ENCODE measurements around the gene EN1. TPM values are rescaled to one million over a fixed set of nuclear protein-coding genes. Genes with fewer than 3 reads are reported as not detected.

EN1 gene
- total and polyA plus RNA-seq, 2 of the 4 experiments (the other 2 are of a cell fraction) = not detected

GRCh38 chr2:118893100-118893499 lies 45.7 kb upstream of the EN1 start:
- no peak overlapping the region for H3K56ac ChIP-seq (ENCODE audit: extremely low read depth, insufficient read depth, low read length)
- DNase-seq (no peak), ATAC-seq (ENCODE audit: low read depth) (no peak)
- H2BK5ac ChIP-seq (ENCODE audit: low read depth, low read length, poor library complexity, severe bottlenecking) = no peak overlapping the region
- H3K4me2 ChIP-seq (ENCODE audit: low read depth, low read length) = no peak overlapping the region
- POLR2A ChIA-PET (ENCODE audit: unreplicated experiment) = no interaction called here
- no peaks in the 10 kb centered on the region for H3K36me3 ChIP-seq (ENCODE audit: control insufficient read depth, insufficient read depth, low read length)
- H3K27ac ChIP-seq (ENCODE audit: insufficient read depth, low read length) = no peak overlapping the region
- no peak overlapping the region for H2BK15ac ChIP-seq (ENCODE audit: low read depth, low read length)
- TF ChIP-seq POLR2A (IDR thresholded peaks at IDR 0.05; ENCODE audit: low read depth, low read length) = no peak
- TF ChIP-seq ELK1 (IDR thresholded peaks at IDR 0.05; ENCODE audit: borderline replicate concordance, low read depth, low read length) = no peak
- no peak for TF ChIP-seq NFE2L2 (IDR thresholded peaks at IDR 0.05; ENCODE audit: low read depth, low read length)
- no peak for TF ChIP-seq CTCF (conservative IDR thresholded peaks at IDR 0.05; ENCODE audit: low read depth, low read length)
- no peak for TF ChIP-seq RFX5 (IDR thresholded peaks at IDR 0.05; ENCODE audit: low read depth, low read length)
- TF ChIP-seq CEBPB (IDR thresholded peaks at IDR 0.05; ENCODE audit: low read depth, low read length) = no peak
- no peak for TF ChIP-seq RCOR1 (IDR thresholded peaks at IDR 0.05; ENCODE audit: insufficient replicate concordance, low read length)
- no peak for TF ChIP-seq BHLHE40 (IDR thresholded peaks at IDR 0.05; ENCODE audit: low read depth, low read length)
- no peak for TF ChIP-seq SMC3 (IDR thresholded peaks at IDR 0.05; ENCODE audit: low read depth, low read length)
- no peak for TF ChIP-seq MXI1 (IDR thresholded peaks at IDR 0.05; ENCODE audit: borderline replicate concordance, low read depth, low read length)
- no peak for TF ChIP-seq RAD21 (IDR thresholded peaks at IDR 0.05; ENCODE audit: low read length)
- no peak for TF ChIP-seq MAFK (IDR thresholded peaks at IDR 0.05; ENCODE audit: low read depth, low read length)
- TF ChIP-seq USF2 (IDR thresholded peaks at IDR 0.05; ENCODE audit: low read depth, low read length) = no peak
- no peak for TF ChIP-seq CHD1 (IDR thresholded peaks at IDR 0.05; ENCODE audit: low read depth, low read length)
- TF ChIP-seq MAZ (IDR thresholded peaks at IDR 0.05; ENCODE audit: borderline replicate concordance, low read depth, low read length) = no peak
- no peak for TF ChIP-seq FOS (IDR thresholded peaks at IDR 0.05; ENCODE audit: low read depth, low read length)
- no peak overlapping the region for H3K4ac ChIP-seq (ENCODE audit: low read depth, low read length)
- in situ Hi-C loops (cut with MboI; ENCODE audit: low sequenced_read_pairs) (no loop called here), dilution Hi-C loops (cut with HindIII; ENCODE audit: low sequenced_read_pairs, unreplicated experiment) (no loop called here), intact Hi-C loops (cut with micrococcal nuclease) (no loop called here)
- H2BK20ac ChIP-seq (ENCODE audit: low read depth, low read length) = no peak overlapping the region
- no CpG with 5 or more reads among the region's 3 CpGs for WGBS, 2 experiments (ENCODE audit: extremely low coverage in 2 of 2, insufficient read length in 1 of 2)
- H2AK9ac ChIP-seq (replicated peaks; ENCODE audit: low read depth, low read length, poor library complexity) = no peak overlapping the region
- CTCF ChIA-PET = no interaction called here
- H3K4me1 ChIP-seq (ENCODE audit: control insufficient read depth, insufficient read depth, low read length) = no peaks in the 10 kb centered on the region
- no peak overlapping the region for H2BK120ac ChIP-seq (ENCODE audit: low read depth, low read length)
- no peak overlapping the region for H3K9ac ChIP-seq (ENCODE audit: low read depth, low read length)
- no peaks in the 10 kb centered on the region for H4K20me1 ChIP-seq (ENCODE audit: insufficient read depth, low read length)
- no peak overlapping the region for H3K18ac ChIP-seq (ENCODE audit: low read depth, low read length)
- H4K91ac ChIP-seq (ENCODE audit: insufficient read depth, low read depth, low read length) = no peak overlapping the region
- H3K4me3 ChIP-seq (ENCODE audit: insufficient read depth, low read depth, low read length) = no peak overlapping the region
- no peaks in the 10 kb centered on the region for H3K9me3 ChIP-seq (ENCODE audit: control insufficient read depth, insufficient read depth, low read length)
- no peak overlapping the region for H2AFZ ChIP-seq (replicated peaks; ENCODE audit: low read length, poor library complexity)
- H3K9me1 ChIP-seq (ENCODE audit: insufficient read depth, low read length) = no peaks in the 10 kb centered on the region
- H3K23ac ChIP-seq (ENCODE audit: low read depth, low read length) = no peak overlapping the region
- H2AK5ac ChIP-seq (ENCODE audit: low read depth, low read length) = no peak overlapping the region
- no TSS peak for BruUV-seq (replicated peaks)
- H3K14ac ChIP-seq (replicated peaks; ENCODE audit: low read depth, low read length) = no peak overlapping the region
- no peak overlapping the region for H4K8ac ChIP-seq (ENCODE audit: low read depth in 2 of 2, low read length in 2 of 2)
- no peaks in the 10 kb centered on the region for H3K27me3 ChIP-seq (ENCODE audit: control insufficient read depth, insufficient read depth, low read length)
- H4K5ac ChIP-seq (ENCODE audit: low read depth, low read length) = no peak overlapping the region
- H3K79me1 ChIP-seq (ENCODE audit: low read depth in 1 of 2, low read length in 2 of 2) = no peaks in the 10 kb centered on the region

Data from IMR-90 (cell line).